Dermis blood vessel endothelial cell (primary cell): ENCODE measurements around the gene AOC3. TPM values are rescaled to one million over a fixed set of nuclear protein-coding genes. Genes with fewer than 3 reads are reported as not detected.
"Not testable (repeated sequence)": the region's sequence is repeated elsewhere in the genome, so short reads cannot be mapped to it uniquely, and the experiment has no call there.

Source experiments
- DNase-seq: peaks from one replicate; pipeline ENCODE4 v3.0.0; 2010
- total RNA-seq: library from RNA; depleted of rRNA; stranded (reverse); fragments of >200 nt; gene quantifications from 2 replicates; pipeline ENCODE4 v1.2.3, GENCODE V29; 2014

The AOC3 gene
- total RNA-seq, 1 donor from 2014 or later: 0.17 TPM

- DNase-seq: peak; percentile 25
Observed at GRCh38 chr17:42894283-42895184, 43.5 kb downstream of the AOC3 start.

- peak; percentile 88 for DNase-seq
Observed at GRCh38 chr17:42895185-42895555, 44.2 kb downstream of the AOC3 start.

- no peak for DNase-seq
Observed at GRCh38 chr17:42898147-42898811, 47.3 kb downstream of the AOC3 start.

- not testable (repeated sequence) for DNase-seq
Observed at GRCh38 chr17:42899981-42900380, 49.0 kb downstream of the AOC3 start.

GRCh38 chr17:42900460-42901331 is 49.7 kb downstream of the AOC3 start, which contains the start of gene G6PC1:
Gene G6PC1, plus strand, starts transcription at chr17:42900799. Its CDS starts 78 bp downstream, at chr17:42900877.
- DNase-seq: no peak

GRCh38 chr17:42901535-42902229 is 50.7 kb downstream of the AOC3 start:
- DNase-seq: no peak

- no peak for DNase-seq
Observed at GRCh38 chr17:42904110-42904469, 53.1 kb downstream of the AOC3 start.

- no peak for DNase-seq
Observed at GRCh38 chr17:42906772-42907446, 55.9 kb downstream of the AOC3 start.

Other genes with a start within 250 kb of the AOC3 start
- gene RETREG3, start 241.8 kb upstream of the AOC3 start, total RNA-seq: 63.8 and 72.5 TPM in 2 replicates
- gene TUBG1, start 241.5 kb upstream of the AOC3 start, total RNA-seq: 27.6 and 62.5 TPM in 2 replicates
- gene TUBG2, start 191.9 kb upstream of the AOC3 start, total RNA-seq: 6.4 and 7.7 TPM in 2 replicates
- gene PLEKHH3, start 174.2 kb upstream of the AOC3 start, total RNA-seq: 12.9 and 20.0 TPM in 2 replicates
- gene CCR10, start 169.4 kb upstream of the AOC3 start, total RNA-seq: 5.1 and 7.9 TPM in 2 replicates
- 12.3 and 41.2 TPM in 2 replicates for gene CNTNAP1, start 168.7 kb upstream of the AOC3 start, total RNA-seq
- 12.9 and 18.2 TPM in 2 replicates for gene EZH1, start 106.2 kb upstream of the AOC3 start, total RNA-seq
- 9.7 and 13.1 TPM in 2 replicates for gene RAMP2, start 90.0 kb upstream of the AOC3 start, total RNA-seq
- gene VPS25, start 77.8 kb upstream of the AOC3 start, total RNA-seq: 46.5 and 53.4 TPM in 2 replicates
- gene WNK4, start 70.6 kb upstream of the AOC3 start, total RNA-seq: 3.4 TPM in 2 replicates
- 52.5 and 75.7 TPM in 2 replicates for gene COA3, start 52.5 kb upstream of the AOC3 start, total RNA-seq
- gene CNTD1, start 52.3 kb upstream of the AOC3 start, total RNA-seq: 0.34 TPM in 1 of 2 replicates, not detected in the other
- 133 and 168 TPM in 2 replicates for gene BECN1, start 26.9 kb upstream of the AOC3 start, total RNA-seq
- gene PSME3, start 17.8 kb upstream of the AOC3 start, total RNA-seq: 77.6 and 128 TPM in 2 replicates
- gene AOC2, start 6.6 kb upstream of the AOC3 start, total RNA-seq: 0.42 and 0.85 TPM in 2 replicates
- not detected in 2 replicates for gene G6PC1, start 49.6 kb downstream of the AOC3 start, total RNA-seq
- 16.5 and 20.3 TPM in 2 replicates for gene AARSD1, start 113.3 kb downstream of the AOC3 start, total RNA-seq
- gene PTGES3L, start 128.9 kb downstream of the AOC3 start, total RNA-seq: 0.14 TPM in 1 of 2 replicates, not detected in the other
- gene RUNDC1, start 129.4 kb downstream of the AOC3 start, total RNA-seq: 10.1 and 14.1 TPM in 2 replicates
- gene RPL27, start 147.2 kb downstream of the AOC3 start, total RNA-seq: 842 and 1,058 TPM in 2 replicates
- gene IFI35, start 155.6 kb downstream of the AOC3 start, total RNA-seq: 15.9 and 19.4 TPM in 2 replicates
- 195 and 261 TPM in 2 replicates for gene VAT1, start 171.2 kb downstream of the AOC3 start, total RNA-seq
- gene RND2, start 174.0 kb downstream of the AOC3 start, total RNA-seq: 0.14 and 0.17 TPM in 2 replicates